Glutamatergic neuron (in vitro differentiated cells): Measurements from ENCODE around the gene SIL1. TPM values are rescaled to one million over a fixed set of nuclear protein-coding genes. Genes with fewer than 3 reads are reported as not detected.

ENCODE experiments used
- DNase-seq: peaks from one replicate; pipeline ENCODE4 v3.0.0; 2022
- H3K27ac Mint-ChIP-seq: one replicate; pipeline ENCODE4 v1.8.0; 2020; ENCODE audit warnings: mild to moderate bottlenecking, mixed read lengths, inconsistent platforms; ENCODE audit not compliant: unreplicated experiment
- H3K27me3 Mint-ChIP-seq: one replicate; pipeline ENCODE4 v1.8.0; 2020; ENCODE audit warnings: mild to moderate bottlenecking, moderate library complexity, mixed read lengths, inconsistent platforms; ENCODE audit not compliant: unreplicated experiment
- H3K36me3 Mint-ChIP-seq: one replicate; pipeline ENCODE4 v1.8.0; 2020; ENCODE audit warnings: mild to moderate bottlenecking, mixed read lengths, inconsistent platforms; ENCODE audit not compliant: unreplicated experiment
- H3K4me1 Mint-ChIP-seq: one replicate; pipeline ENCODE4 v1.8.0; 2020; ENCODE audit warnings: mild to moderate bottlenecking, low read depth, mixed read lengths, inconsistent platforms; ENCODE audit not compliant: unreplicated experiment
- H3K4me3 Mint-ChIP-seq: one replicate; pipeline ENCODE4 v1.8.0; 2020; ENCODE audit warnings: mild to moderate bottlenecking, mixed read lengths, inconsistent platforms; ENCODE audit not compliant: unreplicated experiment
- H3K9me3 Mint-ChIP-seq: one replicate; pipeline ENCODE4 v1.8.0; 2020; ENCODE audit warnings: mild to moderate bottlenecking, moderate library complexity, mixed read lengths, inconsistent platforms; ENCODE audit not compliant: unreplicated experiment
- CTCF ChIP-seq: fragments of 200-600 bp; sonication (generic); IDR thresholded peaks from one replicate; pipeline ENCODE4 v1.5.0; 2021; ENCODE audit not compliant: partially characterized antibody, unreplicated experiment
- total RNA-seq: library from RNA; stranded (reverse); fragmentation: NEBNext Ultra II Directional; extraction: Animal tissue kit (Norgen Biotek cat#: 25700); gene quantifications from one replicate; pipeline ENCODE4 v1.2.1, GENCODE V29; 2021; ENCODE audit not compliant: unreplicated experiment

Gene SIL1
- total RNA-seq, 1 donor from 2014 or later: 15.9 TPM

- no peak for TF ChIP-seq CTCF
- H3K27ac Mint-ChIP-seq: peak overlapping the region; percentile 93
- peak overlapping the region; percentile 76 for H3K4me3 Mint-ChIP-seq
Measured at GRCh38 chr5:139131465-139131864, 66.7 kb downstream of the SIL1 start.

GRCh38 chr5:139131062-139131461 is 67.1 kb downstream of the SIL1 start:
- peaks cover 45% of the 10 kb centered on the region for H3K4me1 Mint-ChIP-seq
- no peak for DNase-seq
- peak overlapping the region; percentile 21 for H3K4me3 Mint-ChIP-seq

More at GRCh38 chr5:139131465-139131864, 66.7 kb downstream of the SIL1 start:
- H3K27me3 Mint-ChIP-seq: no peaks in the 10 kb centered on the region
- H3K36me3 Mint-ChIP-seq: no peaks in the 10 kb centered on the region
- DNase-seq: peak; percentile 54
- peaks cover 7% of the 10 kb centered on the region for H3K9me3 Mint-ChIP-seq
- H3K4me1 Mint-ChIP-seq: peaks cover 45% of the 10 kb centered on the region

GRCh38 chr5:139130214-139130613 is 68.0 kb downstream of the SIL1 start:
- no peaks in the 10 kb centered on the region for H3K27me3 Mint-ChIP-seq
- peak overlapping the region; percentile 93 for H3K27ac Mint-ChIP-seq
- H3K4me1 Mint-ChIP-seq: peaks cover 44% of the 10 kb centered on the region
- H3K9me3 Mint-ChIP-seq: peaks cover 4% of the 10 kb centered on the region
- H3K36me3 Mint-ChIP-seq: no peaks in the 10 kb centered on the region
- DNase-seq: no peak
- no peak for TF ChIP-seq CTCF
- peak overlapping the region; percentile 21 for H3K4me3 Mint-ChIP-seq

More at GRCh38 chr5:139131062-139131461, 67.1 kb downstream of the SIL1 start:
- no peaks in the 10 kb centered on the region for H3K27me3 Mint-ChIP-seq
- no peak for TF ChIP-seq CTCF
- H3K27ac Mint-ChIP-seq: peak overlapping the region; percentile 93
- no peaks in the 10 kb centered on the region for H3K36me3 Mint-ChIP-seq
- peaks cover 7% of the 10 kb centered on the region for H3K9me3 Mint-ChIP-seq

GRCh38 chr5:139126711-139127111 is 71.5 kb downstream of the SIL1 start:
- no peak for DNase-seq
- Mint-ChIP-seq H3K4me1 (peaks cover 25% of the 10 kb centered on the region), H3K36me3 (no peaks in the 10 kb centered on the region), H3K27ac (peak overlapping the region; percentile 64), H3K9me3 (no peaks in the 10 kb centered on the region), H3K4me3 (no peak overlapping the region), H3K27me3 (no peaks in the 10 kb centered on the region)
- TF ChIP-seq CTCF: no peak

- H3K27ac Mint-ChIP-seq: no peak overlapping the region
- peaks cover 23% of the 10 kb centered on the region for H3K4me1 Mint-ChIP-seq
- no peaks in the 10 kb centered on the region for H3K36me3 Mint-ChIP-seq
- no peaks in the 10 kb centered on the region for H3K27me3 Mint-ChIP-seq
- H3K9me3 Mint-ChIP-seq: no peaks in the 10 kb centered on the region
- no peak for DNase-seq
- no peak overlapping the region for H3K4me3 Mint-ChIP-seq
- no peak for TF ChIP-seq CTCF
Measured at GRCh38 chr5:139125991-139126390, 72.2 kb downstream of the SIL1 start.
